Measurements from ENCODE around the gene PLCXD1.

The PLCXD1 gene

DNA sequence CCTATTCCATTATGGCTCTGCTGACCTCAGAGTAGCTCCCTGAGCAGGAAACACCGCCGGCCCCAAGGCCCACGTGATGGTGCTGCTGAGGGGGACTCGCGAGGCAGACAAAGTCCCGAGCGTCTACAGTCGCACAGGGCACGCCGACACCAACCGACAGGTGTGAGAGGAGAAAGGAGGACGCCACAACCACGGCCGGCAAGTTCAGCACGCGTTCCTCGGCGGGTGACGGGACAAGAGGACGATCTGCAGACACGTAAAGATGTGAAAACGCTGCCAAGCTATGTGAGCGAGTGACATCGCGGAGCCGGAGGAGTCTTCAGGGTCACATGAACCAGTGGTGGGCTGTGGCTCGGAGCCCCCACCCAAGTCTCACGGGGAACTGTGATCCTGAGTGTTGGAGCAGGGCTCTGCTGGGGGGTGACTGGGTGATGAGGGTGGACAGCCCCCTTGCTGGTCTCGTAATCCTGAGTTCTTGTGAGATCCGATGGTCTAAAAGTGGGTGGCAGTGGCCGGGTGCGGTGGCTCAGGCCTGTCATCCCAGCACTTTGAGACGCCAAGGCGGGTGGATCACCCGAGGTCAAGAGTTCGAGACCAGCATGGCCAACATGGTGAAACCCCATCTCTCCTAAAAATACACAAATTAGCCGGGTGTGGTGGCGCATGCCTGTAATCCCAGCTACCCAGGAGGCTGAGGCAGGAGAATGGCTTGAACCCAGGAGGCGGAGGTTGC is 71.6 kb downstream of the PLCXD1 start:
- DNase-seq, result no peak
